Urothelium cell line (cell line): ENCODE results near the gene INHBC.
"Not testable (repeated sequence)": the region's sequence is repeated elsewhere in the genome, so short reads cannot be mapped to it uniquely, and the experiment has no call there.

Source experiments
- DNase-seq: peaks from one replicate; pipeline ENCODE4 v3.0.0; 2011; ENCODE audit warnings: low spot score, mixed read lengths
- FAIRE-seq: peaks from 2 replicates; lab custom pipeline; 2011; peaks lifted over from hg19 to GRCh38; lab: Jason Lieb, UNC

The INHBC gene

GRCh38 chr12:57479376-57480115 lies 45.0 kb downstream of the INHBC start, which contains the start of gene ARHGAP9:
TSS of gene ARHGAP9 (minus strand) at chr12:57479866. CDS start at chr12:57479406, 460 bp downstream.
- DNase-seq (no peak), FAIRE-seq (no peak)

- FAIRE-seq: no peak
These were observed 47.1 kb downstream of the INHBC start for GRCh38 chr12:57481671-57482070.

GRCh38 chr12:57483466-57483865 lies 48.9 kb downstream of the INHBC start:
- FAIRE-seq (no peak), DNase-seq (no peak)

More at GRCh38 chr12:57481671-57482070, 47.1 kb downstream of the INHBC start:
- DNase-seq: no peak

- no peak for FAIRE-seq
- DNase-seq: no peak
These were observed 51.1 kb downstream of the INHBC start for GRCh38 chr12:57485695-57486094.

- FAIRE-seq: no peak
- no peak for DNase-seq
These were observed 52.5 kb downstream of the INHBC start for GRCh38 chr12:57487055-57487596.

- DNase-seq (peak; percentile 94), FAIRE-seq (no peak)
These were observed 53.2 kb downstream of the INHBC start, which contains the start of gene MARS1 for GRCh38 chr12:57487597-57488401. TSS of gene MARS1 (plus strand) at chr12:57488068. CDS start at chr12:57488091, 23 bp downstream.

- FAIRE-seq: no peak
- no peak for DNase-seq
These were observed 54.0 kb downstream of the INHBC start for GRCh38 chr12:57488402-57489156.

- FAIRE-seq: no peak
- DNase-seq: no peak
These were observed 54.6 kb downstream of the INHBC start for GRCh38 chr12:57489157-57489641.

- no peak for FAIRE-seq
- no peak for DNase-seq
These were observed 55.5 kb downstream of the INHBC start for GRCh38 chr12:57490126-57490525.

GRCh38 chr12:57491393-57492280 lies 57.1 kb downstream of the INHBC start:
- DNase-seq (no peak), FAIRE-seq (no peak)

GRCh38 chr12:57495051-57495701 lies 60.6 kb downstream of the INHBC start:
- FAIRE-seq, DNase-seq: not testable (repeated sequence)

GRCh38 chr12:57496822-57497221 lies 62.2 kb downstream of the INHBC start:
- DNase-seq: no peak
- no peak for FAIRE-seq

GRCh38 chr12:57497223-57498131 lies 62.9 kb downstream of the INHBC start:
- FAIRE-seq (no peak), DNase-seq (no peak)

GRCh38 chr12:57498132-57498502 lies 63.5 kb downstream of the INHBC start:
- FAIRE-seq (no peak), DNase-seq (no peak)

GRCh38 chr12:57498571-57498970 lies 64.0 kb downstream of the INHBC start:
- FAIRE-seq: no peak

GRCh38 chr12:57500213-57500612 lies 65.6 kb downstream of the INHBC start:
- no peak for DNase-seq
- FAIRE-seq: no peak

More at GRCh38 chr12:57498571-57498970, 64.0 kb downstream of the INHBC start:
- no peak for DNase-seq
